ENCODE results near the gene HAND2.

DNA sequence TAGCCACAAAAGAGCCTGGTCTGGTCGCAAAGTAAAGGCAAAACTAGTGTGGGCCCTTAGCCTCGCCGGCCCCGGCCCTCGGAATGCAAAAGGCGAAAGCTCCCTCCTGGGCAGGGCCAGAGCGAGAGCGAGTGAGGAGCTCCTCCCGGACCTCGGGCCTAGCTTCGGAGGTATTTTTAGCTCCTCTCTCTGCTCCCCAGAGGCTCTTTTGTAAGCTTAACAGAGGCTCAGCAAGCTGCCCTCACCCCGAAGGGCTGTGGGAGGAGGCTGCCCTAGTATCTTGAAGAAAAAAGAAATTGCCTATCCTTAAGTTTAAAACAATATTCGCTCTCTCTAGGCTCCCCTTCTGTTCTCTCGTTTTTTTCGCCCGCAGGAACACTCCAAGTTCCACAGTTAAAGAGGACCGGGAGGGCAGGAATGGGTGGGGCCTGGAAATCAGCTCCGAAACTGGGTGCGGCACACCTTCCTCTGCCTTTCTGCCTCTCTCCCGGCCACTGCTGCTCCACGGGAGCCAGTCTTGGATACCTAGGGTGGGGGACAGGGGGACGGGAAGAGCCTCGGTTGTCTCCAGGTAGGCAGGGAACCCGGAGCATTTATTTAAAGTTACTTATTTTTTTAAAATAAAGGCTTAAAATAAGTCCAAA lies 12.1 kb downstream of the HAND2 start:
- TF ChIP-seq, protein P1, sequence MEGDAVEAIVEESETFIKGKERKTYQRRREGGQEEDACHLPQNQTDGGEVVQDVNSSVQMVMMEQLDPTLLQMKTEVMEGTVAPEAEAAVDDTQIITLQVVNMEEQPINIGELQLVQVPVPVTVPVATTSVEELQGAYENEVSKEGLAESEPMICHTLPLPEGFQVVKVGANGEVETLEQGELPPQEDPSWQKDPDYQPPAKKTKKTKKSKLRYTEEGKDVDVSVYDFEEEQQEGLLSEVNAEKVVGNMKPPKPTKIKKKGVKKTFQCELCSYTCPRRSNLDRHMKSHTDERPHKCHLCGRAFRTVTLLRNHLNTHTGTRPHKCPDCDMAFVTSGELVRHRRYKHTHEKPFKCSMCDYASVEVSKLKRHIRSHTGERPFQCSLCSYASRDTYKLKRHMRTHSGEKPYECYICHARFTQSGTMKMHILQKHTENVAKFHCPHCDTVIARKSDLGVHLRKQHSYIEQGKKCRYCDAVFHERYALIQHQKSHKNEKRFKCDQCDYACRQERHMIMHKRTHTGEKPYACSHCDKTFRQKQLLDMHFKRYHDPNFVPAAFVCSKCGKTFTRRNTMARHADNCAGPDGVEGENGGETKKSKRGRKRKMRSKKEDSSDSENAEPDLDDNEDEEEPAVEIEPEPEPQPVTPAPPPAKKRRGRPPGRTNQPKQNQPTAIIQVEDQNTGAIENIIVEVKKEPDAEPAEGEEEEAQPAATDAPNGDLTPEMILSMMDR (IDR thresholded peaks at IDR 0.05) = no peak
- TF ChIP-seq, protein P2, sequence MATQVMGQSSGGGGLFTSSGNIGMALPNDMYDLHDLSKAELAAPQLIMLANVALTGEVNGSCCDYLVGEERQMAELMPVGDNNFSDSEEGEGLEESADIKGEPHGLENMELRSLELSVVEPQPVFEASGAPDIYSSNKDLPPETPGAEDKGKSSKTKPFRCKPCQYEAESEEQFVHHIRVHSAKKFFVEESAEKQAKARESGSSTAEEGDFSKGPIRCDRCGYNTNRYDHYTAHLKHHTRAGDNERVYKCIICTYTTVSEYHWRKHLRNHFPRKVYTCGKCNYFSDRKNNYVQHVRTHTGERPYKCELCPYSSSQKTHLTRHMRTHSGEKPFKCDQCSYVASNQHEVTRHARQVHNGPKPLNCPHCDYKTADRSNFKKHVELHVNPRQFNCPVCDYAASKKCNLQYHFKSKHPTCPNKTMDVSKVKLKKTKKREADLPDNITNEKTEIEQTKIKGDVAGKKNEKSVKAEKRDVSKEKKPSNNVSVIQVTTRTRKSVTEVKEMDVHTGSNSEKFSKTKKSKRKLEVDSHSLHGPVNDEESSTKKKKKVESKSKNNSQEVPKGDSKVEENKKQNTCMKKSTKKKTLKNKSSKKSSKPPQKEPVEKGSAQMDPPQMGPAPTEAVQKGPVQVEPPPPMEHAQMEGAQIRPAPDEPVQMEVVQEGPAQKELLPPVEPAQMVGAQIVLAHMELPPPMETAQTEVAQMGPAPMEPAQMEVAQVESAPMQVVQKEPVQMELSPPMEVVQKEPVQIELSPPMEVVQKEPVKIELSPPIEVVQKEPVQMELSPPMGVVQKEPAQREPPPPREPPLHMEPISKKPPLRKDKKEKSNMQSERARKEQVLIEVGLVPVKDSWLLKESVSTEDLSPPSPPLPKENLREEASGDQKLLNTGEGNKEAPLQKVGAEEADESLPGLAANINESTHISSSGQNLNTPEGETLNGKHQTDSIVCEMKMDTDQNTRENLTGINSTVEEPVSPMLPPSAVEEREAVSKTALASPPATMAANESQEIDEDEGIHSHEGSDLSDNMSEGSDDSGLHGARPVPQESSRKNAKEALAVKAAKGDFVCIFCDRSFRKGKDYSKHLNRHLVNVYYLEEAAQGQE (IDR thresholded peaks at IDR 0.05; ENCODE audit: insufficient read depth in 1 of 2, low read depth in 2 of 2, low read length in 1 of 2) = no peak
- TF ChIP-seq TCF7L2 (IDR thresholded peaks at IDR 0.05; ENCODE audit: low read depth, low read length) (no peak), POLR2AphosphoS5 (IDR thresholded peaks at IDR 0.05; ENCODE audit: low read depth, low read length) (no peak), SIN3A (IDR thresholded peaks at IDR 0.05; ENCODE audit: borderline replicate concordance, insufficient read depth, low read depth, low read length) (no peak)
